ENCODE measurements around the gene CARHSP1.
A peak's percentile ranks its signal among the peaks of the same experiment; 100 is the strongest.
"Not testable (repeated sequence)": the region's sequence is repeated elsewhere in the genome, so short reads cannot be mapped to it uniquely, and the experiment has no call there.

Gene CARHSP1

DNA sequence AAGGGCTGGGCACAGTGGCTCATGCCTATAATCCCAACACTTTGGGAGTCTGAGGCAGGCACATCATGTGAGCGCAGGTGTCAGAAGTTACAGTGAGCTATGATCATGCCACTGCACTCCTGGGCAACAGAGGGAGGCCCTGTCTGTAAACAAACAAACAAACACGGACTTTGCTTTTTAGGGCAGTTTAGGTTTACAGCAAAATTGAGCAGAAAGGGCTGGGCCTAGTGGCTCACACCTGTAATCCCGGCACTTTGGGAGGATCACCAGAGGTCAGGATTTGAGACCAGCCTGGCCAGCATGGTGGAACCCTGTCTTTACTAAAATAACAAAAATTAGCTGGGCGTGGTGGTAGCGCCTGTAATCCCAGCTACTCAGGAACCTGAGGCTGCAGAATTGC is 3.3 kb upstream of the CARHSP1 start:
- no peak for DNase-seq (ENCODE audit: low spot score)

DNA sequence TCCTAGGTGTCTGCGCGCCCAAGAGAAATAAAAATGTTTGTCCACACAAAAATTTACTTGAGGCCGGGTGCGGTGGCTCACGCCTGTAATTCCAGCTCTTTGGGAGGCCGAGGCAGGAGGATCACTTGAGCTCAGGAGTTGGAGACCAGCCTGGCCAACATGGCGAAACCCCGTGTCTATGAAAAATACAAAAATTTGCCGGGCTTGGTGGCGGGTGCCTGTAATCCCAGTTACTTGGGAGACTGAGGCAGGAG is 1.1 kb upstream of the CARHSP1 start:
- not testable (repeated sequence) for DNase-seq (ENCODE audit: low spot score)

DNA sequence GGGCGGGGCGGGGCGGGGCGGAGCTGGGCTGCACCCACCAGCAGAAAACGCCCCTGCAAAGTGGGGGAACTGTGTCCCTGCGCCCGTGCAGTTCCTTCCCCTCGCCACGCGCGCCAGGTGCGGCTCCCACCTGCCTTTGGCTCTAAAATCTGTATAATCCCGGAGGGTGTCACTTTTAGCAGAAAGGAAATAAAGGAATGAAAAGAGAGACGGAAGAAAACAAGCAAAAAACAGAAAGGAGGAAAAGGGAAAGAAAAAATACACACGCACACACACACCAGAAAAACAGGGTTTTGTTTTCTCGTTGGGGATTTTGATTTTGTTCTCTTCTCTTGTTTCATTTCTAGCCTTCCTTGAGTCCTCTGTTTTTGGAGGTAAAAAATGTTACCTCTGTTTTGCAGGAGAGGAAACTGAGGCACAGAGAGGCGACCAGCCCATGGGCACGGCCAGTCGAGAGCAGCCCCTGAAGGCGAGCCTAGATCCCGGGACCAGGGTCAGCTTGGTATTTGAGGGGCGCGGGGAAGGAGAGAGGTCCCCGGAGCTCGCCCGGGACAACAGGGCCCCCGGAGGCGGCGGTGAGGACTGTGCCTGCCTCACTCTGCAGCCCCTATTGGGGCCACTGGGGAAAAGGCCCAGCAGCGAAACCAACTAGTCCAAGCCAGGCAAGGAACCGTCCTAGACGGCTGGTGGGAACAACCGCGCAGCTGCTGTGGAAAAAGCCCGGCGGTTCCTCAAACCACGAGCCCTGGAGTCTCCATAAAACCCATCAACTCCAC is 594 bp upstream of the CARHSP1 start:
- no peak for DNase-seq (ENCODE audit: low spot score)

DNA sequence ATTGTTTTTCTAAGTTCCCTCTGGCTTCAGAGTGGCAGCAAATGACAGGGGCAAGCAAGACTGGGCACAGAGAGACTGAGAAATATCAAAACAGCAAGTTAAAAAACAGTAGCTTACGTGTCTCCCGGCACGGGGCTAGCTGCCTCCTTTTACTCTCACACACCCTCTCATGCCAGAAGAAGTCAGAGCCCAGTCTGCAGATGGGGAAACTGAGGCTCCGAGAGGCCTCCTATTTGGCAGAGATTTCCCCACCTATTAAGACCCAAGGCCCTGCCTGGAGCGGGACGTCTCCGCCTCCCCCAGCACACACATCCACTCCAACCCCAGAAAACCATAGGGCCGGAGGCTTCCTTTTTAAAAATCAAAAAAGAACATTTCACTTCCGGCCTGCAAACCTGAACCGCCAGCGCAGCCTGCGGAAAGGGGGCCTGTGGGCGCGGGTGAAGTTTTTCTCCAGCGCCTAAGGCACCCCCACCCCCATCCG is 832 bp downstream of the CARHSP1 start:
- DNase-seq (ENCODE audit: low spot score): peak; percentile 29

DNA sequence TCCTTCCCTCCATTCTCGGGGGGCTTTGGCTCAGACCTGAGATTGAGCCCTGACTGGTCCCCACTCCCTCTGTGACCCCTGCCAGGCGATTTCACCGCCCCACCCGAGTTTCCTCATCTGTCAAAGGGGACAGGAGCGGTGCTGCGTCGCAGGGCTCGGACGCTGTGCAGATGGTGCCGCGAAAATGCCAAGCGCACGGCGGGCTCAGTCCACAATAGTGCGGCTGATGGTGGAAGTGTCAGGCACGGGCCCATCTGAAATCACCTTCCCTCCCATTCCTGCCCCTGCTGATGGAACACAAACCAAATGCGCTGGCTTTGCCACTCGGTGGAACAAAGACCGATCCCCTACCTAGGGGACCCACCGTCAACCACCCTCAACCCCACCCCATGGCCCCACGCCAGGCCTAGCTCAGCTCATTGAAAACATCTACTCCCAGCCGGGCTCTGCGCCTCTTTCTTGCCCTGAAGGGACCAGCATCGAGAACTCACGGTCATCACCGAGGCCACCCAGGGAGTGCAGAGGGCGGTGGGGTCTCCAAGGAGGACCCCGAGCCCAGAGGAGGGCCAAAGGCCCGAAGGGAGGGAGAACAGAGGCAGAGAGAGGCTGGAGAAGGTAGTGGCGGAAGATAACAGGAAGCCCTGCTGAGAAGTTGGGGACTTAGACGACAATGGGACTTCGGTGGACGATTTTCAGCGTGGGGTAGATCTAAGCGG is 1.4 kb downstream of the CARHSP1 start:
- peak; percentile 23 for DNase-seq (ENCODE audit: low spot score)

DNA sequence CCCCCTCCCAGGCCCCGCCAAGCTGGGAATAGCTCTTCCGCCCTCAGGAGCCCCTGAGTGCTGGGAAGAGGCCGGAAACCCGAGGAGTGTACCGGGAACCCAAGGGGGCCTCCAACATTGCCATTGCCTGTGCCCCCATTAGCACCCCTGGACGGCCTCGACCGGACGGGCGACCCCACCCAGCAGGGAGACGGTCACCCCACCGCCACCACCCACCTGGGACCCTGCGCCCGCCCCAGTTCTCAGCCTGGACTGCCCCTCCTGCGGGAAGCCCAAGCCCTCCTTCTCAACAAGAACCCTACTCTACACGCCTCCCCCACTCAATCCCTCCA is 2.0 kb downstream of the CARHSP1 start:
- no peak for DNase-seq (ENCODE audit: low spot score)

DNA sequence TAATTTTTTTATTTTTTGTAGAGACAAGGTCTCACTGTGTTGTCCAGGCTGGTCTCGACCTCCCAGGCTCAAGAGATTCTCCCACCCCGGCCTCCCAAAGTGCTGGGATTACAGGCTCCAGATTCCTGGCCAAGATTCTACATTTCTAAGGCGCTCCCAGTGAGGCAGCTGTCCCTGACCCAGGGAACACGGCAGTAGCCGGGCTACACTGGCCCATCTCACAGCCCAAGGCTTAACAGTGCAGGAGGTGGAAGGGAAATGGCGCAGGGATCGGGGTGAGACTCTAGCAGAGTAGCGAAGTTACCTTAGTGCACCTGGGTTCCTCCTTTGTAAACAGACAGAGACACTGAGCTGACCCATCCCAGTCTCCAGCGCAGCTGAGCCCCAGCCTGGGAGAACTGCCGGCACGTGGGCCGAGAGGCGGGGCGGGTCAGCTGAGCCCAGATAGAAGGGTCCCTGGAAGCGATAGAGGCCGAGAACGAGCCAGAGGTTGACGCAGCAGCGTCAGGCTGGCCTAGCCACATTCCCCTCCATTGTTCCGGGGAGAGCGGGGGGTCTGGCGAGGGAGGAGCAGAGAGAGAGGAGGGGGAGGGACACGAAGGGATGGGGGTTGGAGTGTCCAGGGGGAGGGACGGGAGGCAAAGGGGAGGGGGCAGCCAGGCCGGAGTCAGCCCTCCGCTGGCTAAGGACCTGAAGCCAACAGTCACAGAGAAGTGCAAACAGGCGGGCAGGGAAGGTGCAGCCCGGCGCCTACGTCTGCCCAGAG is 2.5 kb downstream of the CARHSP1 start:
- DNase-seq (ENCODE audit: low spot score): no peak

DNA sequence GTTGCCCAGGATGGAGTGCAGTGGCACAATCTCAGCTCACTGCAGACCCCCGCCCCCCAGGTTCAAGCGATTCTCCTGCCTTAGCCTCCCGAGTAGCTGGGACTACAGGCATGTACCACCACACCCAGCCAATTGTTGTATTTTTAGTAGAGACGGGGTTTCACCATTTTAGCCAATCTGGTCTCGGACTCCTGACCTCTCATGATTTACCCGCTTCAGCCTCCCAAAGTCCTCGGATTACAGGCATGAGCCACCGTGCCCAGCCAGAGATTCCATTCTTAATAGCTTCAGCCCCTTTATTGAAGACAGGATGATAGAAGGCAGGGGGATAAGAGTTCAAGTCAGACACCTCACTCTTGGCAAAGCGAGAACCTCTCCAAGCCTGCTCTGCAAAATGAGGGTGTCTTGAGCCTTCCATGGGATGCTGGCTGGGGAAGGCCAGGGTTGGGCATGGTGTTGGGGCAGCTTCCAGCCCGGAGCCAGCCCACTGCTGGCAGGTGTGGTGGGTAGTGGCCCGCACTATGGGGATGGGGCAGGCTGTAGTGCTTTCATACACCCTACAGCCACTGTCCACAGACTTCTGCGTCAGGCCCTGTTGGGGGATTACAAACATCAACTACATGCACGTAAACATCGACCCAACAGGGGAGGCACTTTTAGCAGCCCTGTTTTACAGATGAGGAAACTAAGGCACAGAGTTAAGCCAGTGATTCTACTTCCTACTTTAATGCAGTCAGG is 3.5 kb downstream of the CARHSP1 start:
- DNase-seq (ENCODE audit: low spot score): no peak

DNA sequence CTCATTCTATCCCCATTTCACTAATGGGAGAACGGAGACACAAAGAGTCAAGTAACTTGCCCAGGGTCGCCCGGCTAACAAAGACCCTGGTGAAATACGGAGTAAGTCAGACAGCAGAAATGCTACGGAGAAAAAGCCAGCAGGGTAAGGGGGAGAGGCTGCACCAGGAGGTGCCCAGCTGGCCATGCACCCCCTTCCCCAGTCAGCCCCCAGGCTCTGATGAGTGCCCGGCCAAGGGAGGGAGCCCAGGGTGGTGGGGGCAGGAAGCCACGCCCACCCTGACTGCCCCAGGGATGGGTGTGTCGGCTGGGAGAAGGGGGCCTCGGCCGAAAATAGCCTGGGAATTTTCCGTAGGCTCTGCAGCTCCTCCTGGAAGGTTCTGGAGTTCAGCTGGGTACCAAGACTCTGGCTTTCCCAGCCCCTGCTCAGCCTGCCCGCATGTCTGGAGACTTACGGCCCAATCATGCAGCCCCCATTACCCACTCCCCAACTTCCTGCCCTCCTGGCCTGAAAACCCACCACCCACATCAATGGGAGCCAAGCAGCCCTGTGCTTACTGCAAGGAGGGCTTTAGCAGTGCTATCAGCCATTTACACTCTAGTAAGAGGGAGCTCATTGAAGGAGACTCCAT is 4.2 kb downstream of the CARHSP1 start:
- no peak for DNase-seq (ENCODE audit: low spot score)

DNA sequence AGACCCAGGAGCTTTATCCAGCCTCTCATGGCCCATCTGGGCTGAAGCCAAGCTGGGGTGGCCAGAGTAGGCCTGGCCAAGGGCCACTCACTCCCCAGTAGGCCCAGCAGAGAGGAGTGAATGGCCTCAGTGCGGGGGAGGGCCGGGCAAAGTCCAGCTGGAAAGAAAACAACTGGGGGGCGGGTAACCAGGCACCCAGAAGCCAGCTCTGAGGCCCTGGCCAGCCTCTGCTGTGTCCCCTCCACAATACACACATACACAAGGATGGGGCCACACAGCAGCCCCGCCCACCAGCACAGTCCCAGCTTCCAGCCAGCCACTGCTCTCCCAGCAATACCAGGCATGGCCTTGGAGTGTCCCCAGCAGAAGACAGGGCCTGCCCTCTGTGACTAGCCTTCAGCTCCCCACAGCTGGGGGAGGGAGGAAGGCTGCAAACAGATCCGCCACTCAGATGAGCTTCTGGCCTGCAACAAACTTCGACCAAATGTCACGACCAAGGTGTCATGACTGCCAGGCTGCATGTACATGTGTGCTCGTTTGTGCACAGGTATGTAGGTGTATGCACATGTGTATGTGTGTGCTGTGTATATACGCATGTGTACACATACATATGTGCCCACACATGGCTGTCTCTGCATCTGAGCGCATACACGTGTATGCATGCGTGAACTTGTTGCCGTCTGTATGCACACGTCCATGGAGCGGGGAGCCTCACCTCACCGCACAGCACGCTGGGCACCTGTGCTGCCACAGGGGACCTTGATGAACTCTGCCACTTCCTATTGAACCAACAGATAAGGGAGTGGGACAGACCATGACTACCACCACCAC is 5.0 kb downstream of the CARHSP1 start:
- no peak for DNase-seq (ENCODE audit: low spot score)

DNA sequence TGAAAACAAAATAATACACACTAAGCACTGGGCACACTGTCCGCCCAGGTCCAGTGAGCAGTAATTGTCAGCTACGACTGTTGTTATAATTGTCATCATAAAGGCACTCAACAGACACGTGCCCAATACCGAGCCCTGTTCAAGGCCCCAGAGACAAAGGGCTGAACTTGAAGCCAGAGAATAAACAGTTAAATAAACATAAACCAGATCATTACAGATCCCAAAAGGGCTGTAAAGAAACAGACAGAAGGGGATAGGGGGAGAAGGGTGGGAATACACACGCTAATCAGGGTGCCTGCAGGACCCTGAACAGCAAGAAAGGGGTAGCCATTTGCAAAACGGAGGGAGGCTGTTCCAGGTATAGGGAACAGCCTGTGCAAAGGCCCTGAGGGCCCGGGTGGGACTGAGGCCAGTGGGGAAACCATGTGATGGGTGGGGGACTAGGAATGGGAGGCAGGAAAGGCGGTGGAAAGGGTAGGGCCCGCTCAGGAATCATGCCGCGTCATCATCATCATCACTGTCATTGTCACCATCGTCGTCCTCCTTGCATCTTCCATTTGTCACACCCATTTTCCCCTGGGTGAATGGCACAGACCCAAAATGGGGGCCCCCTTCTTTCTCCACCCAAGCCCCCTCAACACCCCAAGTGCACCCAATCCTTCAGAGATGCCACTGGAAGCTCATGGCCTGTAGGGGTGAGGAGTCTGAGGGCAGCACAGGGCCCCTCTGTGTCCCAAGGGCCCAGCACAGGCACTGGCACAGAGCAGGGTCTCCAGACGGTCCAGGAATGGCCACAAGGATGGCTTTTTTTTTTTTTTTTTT is 6.3 kb downstream of the CARHSP1 start:
- no peak for DNase-seq (ENCODE audit: low spot score)

DNA sequence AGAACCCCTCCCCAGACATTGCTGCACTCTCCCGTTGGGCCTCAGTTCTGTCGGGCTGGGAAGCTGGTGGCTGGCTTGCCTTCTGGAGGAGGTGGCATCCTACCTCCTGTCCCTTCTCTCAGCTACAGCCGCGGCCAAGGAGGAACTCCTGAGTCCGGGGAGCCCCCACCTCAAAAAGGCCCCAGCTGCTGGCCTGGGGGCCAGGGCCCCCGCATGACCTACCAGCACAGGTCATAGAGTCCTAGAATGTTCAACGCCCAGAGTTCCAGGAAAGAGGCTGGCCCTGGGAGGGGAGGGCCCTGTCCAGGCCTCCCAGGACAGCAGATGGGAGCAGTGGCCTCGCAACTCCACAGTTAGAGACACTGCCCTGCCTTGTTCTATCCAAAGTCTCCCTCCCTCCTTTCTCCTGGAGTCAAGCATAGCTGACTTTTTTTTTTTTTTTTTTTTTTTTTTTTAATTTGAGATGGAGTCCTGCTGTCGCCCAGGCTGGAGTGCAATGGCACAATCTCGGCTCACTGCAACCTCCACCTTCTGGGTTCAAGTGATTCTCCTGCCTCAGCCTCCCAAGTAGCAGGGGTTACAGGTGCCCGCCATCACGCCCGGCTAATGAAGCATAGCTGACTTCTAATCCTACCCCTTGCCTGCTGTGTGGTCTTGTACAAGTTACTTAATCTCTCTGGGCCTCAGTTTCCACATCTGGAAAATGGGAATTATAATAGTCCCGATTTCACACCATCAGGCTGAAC is 7.1 kb downstream of the CARHSP1 start:
- no peak for DNase-seq (ENCODE audit: low spot score)

DNA sequence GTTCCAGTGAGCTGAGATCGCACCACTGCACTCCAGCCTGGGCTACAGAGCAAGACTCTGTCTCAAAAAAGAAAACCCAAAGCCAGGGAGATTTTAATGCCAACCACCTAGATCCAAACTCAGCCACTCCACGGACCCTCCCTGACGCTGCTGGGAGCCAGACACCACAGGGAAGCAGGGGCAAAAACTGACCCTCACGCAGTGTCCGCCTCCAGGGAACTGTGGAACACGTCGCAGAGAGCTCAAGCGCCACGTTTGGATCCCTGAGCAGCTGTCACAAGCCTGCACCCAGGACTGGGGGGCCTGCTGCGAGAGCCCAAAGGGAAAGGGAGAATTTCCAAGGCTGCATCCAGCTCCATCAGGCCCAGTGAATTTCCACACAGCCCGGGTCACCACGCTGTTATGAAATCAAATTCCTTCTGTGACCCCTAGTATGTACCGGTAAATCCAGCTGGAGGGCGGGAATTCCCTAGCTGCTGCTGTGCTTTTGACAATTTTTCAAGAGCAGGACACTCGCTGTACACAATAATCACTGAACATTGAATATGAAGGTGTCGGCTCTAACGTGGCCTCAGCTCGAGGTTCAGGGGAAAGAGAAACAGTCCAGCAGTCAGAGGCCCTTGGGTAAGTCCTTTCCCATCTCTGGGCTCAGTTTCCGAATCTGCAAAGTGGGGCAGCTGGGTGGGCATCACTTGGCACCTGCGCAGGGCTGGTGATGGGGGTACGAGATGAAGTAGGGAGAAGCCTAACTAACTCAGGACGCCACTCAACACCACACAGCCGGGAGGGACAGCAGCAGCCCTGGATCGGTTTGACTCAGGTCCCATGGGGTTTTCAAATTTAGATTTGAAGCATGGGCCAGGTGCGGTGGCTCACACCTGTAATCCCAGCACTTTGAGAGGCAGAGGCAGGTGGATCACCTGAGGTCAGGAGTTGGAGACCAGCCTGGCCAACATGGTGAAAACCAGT is 8.6 kb downstream of the CARHSP1 start:
- no peak for DNase-seq (ENCODE audit: low spot score)

DNA sequence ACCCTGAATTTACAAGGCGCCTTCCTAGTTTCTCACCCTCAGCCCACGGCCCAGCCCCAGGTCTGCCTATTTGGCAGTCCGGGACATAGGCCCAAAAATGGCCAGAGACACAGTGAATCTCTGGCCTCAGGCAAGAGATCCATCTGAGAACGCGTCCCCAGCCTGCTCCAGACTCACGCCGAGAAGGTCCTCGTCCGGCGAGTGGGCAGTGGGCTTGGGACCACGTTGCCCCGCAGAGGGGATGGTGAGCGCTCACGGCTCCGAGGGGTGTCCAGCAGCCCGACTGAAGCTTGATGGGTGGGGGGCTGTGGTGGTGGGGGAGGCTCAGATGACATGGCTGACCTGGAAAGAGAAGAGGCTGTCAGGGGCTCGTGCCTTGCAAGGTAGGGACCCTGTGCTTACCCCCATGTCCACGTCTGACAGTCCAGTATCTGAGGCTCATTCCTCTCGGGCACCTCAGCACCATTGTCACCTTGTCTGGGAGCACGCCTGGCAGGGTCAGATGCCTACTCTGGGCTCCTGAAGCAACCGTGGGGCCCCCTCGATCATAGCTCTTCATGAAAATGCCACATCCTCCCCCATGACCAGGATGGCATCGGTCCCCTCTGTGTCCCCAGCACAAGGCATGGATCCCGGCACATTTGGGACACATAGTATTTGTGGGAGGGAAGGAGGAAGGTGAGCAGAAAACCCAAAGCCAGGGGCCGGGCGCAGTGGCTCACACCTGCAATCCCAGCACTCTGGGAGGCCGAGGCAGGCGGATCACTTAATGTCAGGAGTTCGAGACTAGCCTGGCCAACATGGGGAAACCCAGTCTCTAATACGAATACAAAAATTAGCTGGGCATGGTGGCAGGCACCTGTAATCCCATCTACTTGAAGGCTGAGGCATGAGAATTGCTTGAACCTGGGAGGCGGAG is 9.6 kb downstream of the CARHSP1 start:
- no peak for DNase-seq (ENCODE audit: low spot score)

DNA sequence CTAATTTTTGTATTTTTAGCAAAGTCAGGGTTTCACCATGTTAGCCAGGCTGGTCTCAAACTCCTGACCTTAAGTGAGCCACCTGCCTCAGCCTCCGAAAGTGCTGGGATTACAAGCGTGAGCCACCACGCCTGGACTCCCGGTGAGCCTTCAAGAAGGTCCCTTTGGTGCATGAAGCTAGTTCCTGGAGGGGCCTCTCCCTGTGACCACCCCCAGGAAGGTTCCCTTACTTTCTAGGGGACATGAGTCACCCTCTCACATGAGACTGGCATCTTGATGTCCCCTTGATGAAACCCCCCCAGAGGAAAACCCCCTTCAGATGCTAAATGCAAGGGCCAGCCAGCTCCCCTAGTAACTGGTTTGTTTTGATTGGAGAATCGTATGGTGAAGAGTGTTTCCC is 12.8 kb downstream of the CARHSP1 start:
- DNase-seq (ENCODE audit: low spot score): no peak

DNA sequence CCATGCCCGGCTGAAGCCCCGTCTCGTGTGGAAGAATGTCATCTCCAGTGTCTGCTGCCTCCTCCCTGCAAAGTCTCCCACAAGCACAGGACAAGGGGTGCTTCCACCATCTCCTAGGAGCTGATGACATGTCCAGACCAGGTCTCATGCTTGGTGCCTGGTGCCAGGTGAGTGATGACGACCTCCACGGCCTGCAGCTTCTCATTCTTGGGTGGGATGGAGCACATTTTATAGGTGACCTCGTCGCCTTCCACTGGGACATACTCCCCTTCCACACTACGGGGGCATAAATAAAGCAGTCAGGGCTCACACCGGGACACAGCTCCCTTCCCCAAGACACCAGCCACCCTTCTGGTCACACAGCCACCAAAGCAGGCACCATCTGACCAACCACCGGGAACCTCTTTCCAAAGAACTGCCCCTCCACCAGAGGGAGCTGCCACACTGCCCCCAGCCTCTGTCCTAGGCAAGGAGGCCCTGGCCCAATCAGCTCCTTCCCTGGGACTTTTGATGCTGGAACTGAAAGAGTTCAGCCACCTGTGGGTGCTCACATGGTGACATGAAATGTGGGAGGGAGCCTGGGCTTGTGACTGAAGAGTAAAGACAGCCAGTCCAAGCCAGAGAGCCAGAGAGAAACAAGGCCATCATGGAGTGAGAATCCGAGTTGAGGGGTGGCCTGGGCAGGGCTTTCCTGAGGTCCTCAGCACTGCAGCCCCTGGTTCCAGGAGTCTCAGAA is 13.6 kb downstream of the CARHSP1 start:
- no peak for DNase-seq (ENCODE audit: low spot score)

Data from hematopoietic multipotent progenitor cell treated with erythropoietin and hydrocortisone succinate and interleukin-3 and kit ligand, for 17 days (in vitro differentiated cells).